LoVo (cell line): ENCODE results near the gene LPCAT3.
A peak's percentile ranks its signal among the peaks of the same experiment; 100 is the strongest.

Experiments used
- DNase-seq: peaks from one replicate; pipeline ENCODE4 v3.0.0-alpha.2; 2016; ENCODE audit warnings: low spot score

LPCAT3 gene

GRCh38 chr12:6937481-6938352 lies 80.6 kb downstream of the LPCAT3 start:
- DNase-seq = peak; percentile 98

DNA sequence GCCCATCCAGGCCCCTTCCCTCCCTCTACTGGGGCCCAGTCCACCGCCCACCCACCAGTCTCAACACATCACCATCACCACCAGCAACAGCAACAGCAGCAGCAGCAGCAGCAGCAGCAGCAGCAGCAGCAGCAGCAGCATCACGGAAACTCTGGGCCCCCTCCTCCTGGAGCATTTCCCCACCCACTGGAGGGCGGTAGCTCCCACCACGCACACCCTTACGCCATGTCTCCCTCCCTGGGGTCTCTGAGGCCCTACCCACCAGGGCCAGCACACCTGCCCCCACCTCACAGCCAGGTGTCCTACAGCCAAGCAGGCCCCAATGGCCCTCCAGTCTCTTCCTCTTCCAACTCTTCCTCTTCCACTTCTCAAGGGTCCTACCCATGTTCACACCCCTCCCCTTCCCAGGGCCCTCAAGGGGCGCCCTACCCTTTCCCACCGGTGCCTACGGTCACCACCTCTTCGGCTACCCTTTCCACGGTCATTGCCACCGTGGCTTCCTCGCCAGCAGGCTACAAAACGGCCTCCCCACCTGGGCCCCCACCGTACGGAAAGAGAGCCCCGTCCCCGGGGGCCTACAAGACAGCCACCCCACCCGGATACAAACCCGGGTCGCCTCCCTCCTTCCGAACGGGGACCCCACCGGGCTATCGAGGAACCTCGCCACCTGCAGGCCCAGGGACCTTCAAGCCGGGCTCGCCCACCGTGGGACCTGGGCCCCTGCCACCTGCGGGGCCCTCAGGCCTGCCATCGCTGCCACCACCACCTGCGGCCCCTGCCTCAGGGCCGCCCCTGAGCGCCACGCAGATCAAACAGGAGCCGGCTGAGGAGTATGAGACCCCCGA lies 81.4 kb downstream of the LPCAT3 start:
- DNase-seq = no peak

DNA sequence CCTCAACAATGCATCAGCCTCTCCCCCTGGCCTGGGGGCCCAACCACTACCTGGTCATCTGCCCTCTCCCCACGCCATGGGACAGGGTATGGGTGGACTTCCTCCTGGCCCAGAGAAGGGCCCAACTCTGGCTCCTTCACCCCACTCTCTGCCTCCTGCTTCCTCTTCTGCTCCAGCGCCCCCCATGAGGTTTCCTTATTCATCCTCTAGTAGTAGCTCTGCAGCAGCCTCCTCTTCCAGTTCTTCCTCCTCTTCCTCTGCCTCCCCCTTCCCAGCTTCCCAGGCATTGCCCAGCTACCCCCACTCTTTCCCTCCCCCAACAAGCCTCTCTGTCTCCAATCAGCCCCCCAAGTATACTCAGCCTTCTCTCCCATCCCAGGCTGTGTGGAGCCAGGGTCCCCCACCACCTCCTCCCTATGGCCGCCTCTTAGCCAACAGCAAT lies 82.1 kb downstream of the LPCAT3 start:
- DNase-seq = no peak

DNA sequence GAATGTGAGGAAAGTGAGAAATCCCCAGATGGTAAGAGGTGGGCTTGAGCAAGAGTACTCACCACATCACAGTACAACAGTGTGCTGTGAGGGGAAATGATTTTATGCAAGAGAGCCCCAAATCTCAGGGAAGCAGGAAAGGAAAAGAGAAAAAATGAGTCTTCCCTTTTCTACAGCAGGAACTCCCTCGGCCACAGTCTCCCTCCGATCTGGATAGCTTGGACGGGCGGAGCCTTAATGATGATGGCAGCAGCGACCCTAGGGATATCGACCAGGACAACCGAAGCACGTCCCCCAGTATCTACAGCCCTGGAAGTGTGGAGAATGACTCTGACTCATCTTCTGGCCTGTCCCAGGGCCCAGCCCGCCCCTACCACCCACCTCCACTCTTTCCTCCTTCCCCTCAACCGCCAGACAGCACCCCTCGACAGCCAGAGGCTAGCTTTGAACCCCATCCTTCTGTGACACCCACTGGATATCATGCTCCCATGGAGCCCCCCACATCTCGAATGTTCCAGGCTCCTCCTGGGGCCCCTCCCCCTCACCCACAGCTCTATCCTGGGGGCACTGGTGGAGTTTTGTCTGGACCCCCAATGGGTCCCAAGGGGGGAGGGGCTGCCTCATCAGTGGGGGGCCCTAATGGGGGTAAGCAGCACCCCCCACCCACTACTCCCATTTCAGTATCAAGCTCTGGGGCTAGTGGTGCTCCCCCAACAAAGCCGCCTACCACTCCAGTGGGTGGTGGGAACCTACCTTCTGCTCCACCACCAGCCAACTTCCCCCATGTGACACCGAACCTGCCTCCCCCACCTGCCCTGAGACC lies 82.7 kb downstream of the LPCAT3 start:
- no peak for DNase-seq

GRCh38 chr12:6934110-6934509 lies 84.2 kb downstream of the LPCAT3 start:
- no peak for DNase-seq

GRCh38 chr12:6932766-6933165 lies 85.5 kb downstream of the LPCAT3 start:
- DNase-seq = no peak

DNA sequence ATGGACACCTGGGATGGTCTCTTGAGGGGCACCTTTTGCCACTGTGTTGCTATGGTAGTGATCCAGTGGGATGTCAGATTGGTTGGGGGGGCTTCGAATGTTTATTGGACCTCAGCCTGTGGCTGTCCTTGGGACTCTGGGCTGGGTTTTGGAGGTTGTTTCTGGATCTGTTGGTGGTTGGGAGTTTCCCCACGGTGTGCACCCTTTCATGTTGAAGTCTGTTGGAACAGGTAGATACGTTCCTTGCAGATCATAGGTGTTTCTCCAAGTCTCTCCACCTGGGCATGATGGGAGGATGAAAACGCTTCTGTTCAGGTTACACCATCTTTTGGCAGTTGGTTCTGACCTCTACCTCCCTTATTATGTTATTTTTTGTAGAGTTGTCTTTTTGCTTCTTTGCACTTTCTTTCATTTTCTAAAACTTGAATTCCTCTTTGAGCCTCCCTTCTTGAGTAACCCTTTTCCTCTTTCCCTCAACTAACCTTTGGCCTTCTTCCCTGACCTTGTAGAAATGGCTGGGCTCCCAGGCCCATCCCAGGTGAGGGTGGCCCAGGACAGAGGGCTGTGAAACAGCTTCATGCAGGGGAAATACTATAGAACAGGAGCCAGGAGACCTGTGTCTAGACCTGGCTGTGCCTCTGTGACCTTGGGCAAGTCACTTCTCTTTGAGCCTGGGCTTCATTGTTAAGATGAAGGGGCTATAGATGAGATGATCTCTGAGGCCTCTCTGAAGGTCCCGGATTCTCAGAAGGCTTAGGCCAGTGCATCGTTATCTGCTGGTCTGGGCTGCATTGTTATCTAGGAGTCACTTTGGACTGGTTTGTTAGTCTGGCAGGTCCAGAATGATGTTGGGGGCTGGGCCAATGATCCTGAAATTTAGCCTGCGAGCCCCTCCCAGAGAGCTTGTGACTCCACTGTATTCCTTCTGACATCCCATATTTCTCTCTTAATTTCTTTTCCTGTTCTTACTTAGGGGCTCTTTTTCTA lies 88.5 kb downstream of the LPCAT3 start:
- no peak for DNase-seq

DNA sequence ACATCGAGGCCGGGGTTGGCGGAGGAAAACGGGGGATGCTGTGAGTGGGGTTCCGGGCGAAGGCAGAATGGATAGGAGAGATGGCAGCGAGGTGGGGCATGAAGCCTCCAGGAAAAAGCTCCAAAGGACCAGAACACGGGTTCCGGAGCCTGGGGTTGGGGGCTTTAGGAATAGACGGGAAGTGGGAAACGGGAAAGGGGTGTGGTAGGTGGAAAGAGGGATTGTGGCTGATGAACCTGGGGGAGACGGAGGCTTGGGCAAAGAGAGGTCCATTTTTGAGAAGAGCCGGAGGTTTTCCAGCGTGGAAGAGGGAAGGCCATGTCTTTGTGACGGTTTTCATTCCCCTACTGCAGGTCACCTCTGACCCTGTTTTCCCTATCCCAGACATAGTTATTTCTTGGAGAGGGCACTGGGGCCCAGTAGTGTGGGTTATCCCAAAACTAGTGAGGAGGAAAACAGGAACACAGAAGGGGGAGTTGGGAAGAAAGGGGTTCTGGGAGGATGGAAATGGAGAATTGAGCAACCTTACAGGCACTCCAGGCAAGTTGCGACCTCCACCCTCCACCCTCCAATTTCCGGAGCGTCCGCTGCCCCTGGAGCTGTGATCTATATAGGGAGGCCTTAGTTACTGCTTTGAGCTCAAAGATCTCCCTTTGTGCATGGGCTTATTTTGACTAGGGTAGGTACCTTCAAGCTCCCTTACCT lies 89.4 kb downstream of the LPCAT3 start:
- DNase-seq = no peak

GRCh38 chr12:6928022-6928702 lies 90.1 kb downstream of the LPCAT3 start:
- DNase-seq = no peak

DNA sequence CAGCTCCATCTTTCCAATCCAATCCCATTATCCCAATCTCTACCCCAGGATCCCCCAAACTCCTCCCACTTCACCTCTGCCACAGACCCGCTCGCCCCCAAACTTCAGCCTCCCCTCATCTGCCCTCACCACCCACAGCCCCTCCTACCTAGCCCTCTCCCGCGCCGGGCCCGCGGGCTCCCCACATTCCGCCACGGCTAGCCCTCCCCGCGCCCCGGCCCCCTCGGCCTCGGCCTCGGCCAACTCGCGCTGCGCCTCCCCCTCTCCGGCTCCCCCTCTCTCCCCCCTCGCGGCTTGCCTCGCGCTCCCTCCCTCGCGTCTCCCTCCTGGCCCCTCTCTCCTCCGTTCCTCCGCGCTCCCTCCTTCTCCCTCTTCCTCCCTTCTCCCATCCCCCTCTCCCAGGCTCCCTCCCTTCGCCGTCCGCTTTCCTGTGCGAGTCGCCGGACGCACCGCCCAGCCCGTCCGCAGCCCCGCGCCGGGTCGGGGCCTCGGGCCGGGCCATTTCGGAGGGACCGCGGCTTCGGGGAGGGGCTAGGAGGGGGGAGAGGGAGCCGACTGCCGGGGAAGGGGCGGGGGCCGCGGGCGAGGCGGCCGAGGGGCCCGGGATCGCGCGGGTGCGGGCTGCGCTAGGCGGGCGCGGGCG lies 90.8 kb downstream of the LPCAT3 start, which contains the start of gene ATN1:
TSS of gene ATN1 (plus strand) at position 581 of the 643 bp plus-strand sequence. CDS start 6,043 bp downstream, outside the sequence.
- DNase-seq = peak; percentile 43
